Activated T-helper 17 cell treated with anti-CD3 and anti-CD28 coated beads, Interleukin-2, amount 50 U/mL, for 72 hours (primary cell): ENCODE results near the gene NRXN3. TPM values are rescaled to one million over a fixed set of nuclear protein-coding genes. Genes with fewer than 3 reads are reported as not detected.

ENCODE experiments used
- ATAC-seq: fragments of 150-1000 bp; cut with Tn5 transposase; replicated peaks from 2 replicates; pipeline ENCODE4 v1.10.0; 2021; ENCODE audit warnings: mild to moderate bottlenecking, moderate library complexity
- H3K27ac Mint-ChIP-seq: one replicate; pipeline ENCODE4 v1.8.0; 2022; ENCODE audit warnings: mixed read lengths
- H3K27me3 Mint-ChIP-seq: one replicate; pipeline ENCODE4 v1.8.0; 2022; ENCODE audit warnings: mixed read lengths
- H3K36me3 Mint-ChIP-seq: one replicate; pipeline ENCODE4 v1.8.0; 2022; ENCODE audit warnings: low read depth, mild to moderate bottlenecking, mixed read lengths
- H3K4me1 Mint-ChIP-seq: one replicate; pipeline ENCODE4 v1.8.0; 2022; ENCODE audit warnings: mixed read lengths
- H3K4me3 Mint-ChIP-seq: one replicate; pipeline ENCODE4 v1.8.0; 2022; ENCODE audit warnings: mild to moderate bottlenecking, mixed read lengths
- H3K9me3 Mint-ChIP-seq: one replicate; pipeline ENCODE4 v1.8.0; 2022; ENCODE audit warnings: mixed read lengths
- total RNA-seq, 2 donors: library from RNA; stranded (reverse); gene quantifications; one replicate each; pipeline ENCODE4 v1.2.3, GENCODE V29; 2022

Gene NRXN3
- total RNA-seq, 2 donors from 2014 or later, result not detected

GRCh38 chr14:79021766-79022165 lies 851.6 kb downstream of the NRXN3 start:
- Mint-ChIP-seq H3K4me1 (no peaks in the 10 kb centered on the region), H3K27me3 (peaks cover 6% of the 10 kb centered on the region), H3K36me3 (no peaks in the 10 kb centered on the region), H3K4me3 (no peak overlapping the region), H3K9me3 (peaks cover 5% of the 10 kb centered on the region), H3K27ac (no peak overlapping the region)
- ATAC-seq, result no peak

GRCh38 chr14:79027138-79027537 lies 857.0 kb downstream of the NRXN3 start:
- Mint-ChIP-seq H3K27ac (no peak overlapping the region), H3K36me3 (no peaks in the 10 kb centered on the region), H3K4me1 (no peaks in the 10 kb centered on the region), H3K27me3 (no peaks in the 10 kb centered on the region), H3K4me3 (no peak overlapping the region), H3K9me3 (peaks cover 9% of the 10 kb centered on the region)
- ATAC-seq, result no peak

- H3K27ac Mint-ChIP-seq, result no peak overlapping the region
- no peak for ATAC-seq
- no peaks in the 10 kb centered on the region for H3K27me3 Mint-ChIP-seq
- H3K4me3 Mint-ChIP-seq, result no peak overlapping the region
- H3K4me1 Mint-ChIP-seq, result no peaks in the 10 kb centered on the region
- H3K9me3 Mint-ChIP-seq, result peaks cover 9% of the 10 kb centered on the region
- H3K36me3 Mint-ChIP-seq, result no peaks in the 10 kb centered on the region
Measured at GRCh38 chr14:79028281-79028680, 858.1 kb downstream of the NRXN3 start.

GRCh38 chr14:79036441-79036840 lies 866.3 kb downstream of the NRXN3 start:
- H3K9me3 Mint-ChIP-seq, result peaks cover 13% of the 10 kb centered on the region
- H3K27ac Mint-ChIP-seq, result no peak overlapping the region
- H3K4me1 Mint-ChIP-seq, result no peaks in the 10 kb centered on the region
- no peaks in the 10 kb centered on the region for H3K36me3 Mint-ChIP-seq
- H3K4me3 Mint-ChIP-seq, result no peak overlapping the region
- H3K27me3 Mint-ChIP-seq, result no peaks in the 10 kb centered on the region
- no peak for ATAC-seq

- Mint-ChIP-seq H3K4me3 (no peak overlapping the region), H3K27me3 (no peaks in the 10 kb centered on the region), H3K9me3 (peaks cover 13% of the 10 kb centered on the region), H3K27ac (no peak overlapping the region), H3K36me3 (no peaks in the 10 kb centered on the region), H3K4me1 (no peaks in the 10 kb centered on the region)
- no peak for ATAC-seq
Measured at GRCh38 chr14:79037106-79037505, 866.9 kb downstream of the NRXN3 start.

- H3K4me1 Mint-ChIP-seq, result no peaks in the 10 kb centered on the region
- no peak overlapping the region for H3K4me3 Mint-ChIP-seq
- H3K9me3 Mint-ChIP-seq, result peaks cover 13% of the 10 kb centered on the region
- ATAC-seq, result no peak
- H3K27ac Mint-ChIP-seq, result no peak overlapping the region
- H3K27me3 Mint-ChIP-seq, result no peaks in the 10 kb centered on the region
- H3K36me3 Mint-ChIP-seq, result no peaks in the 10 kb centered on the region
Measured at GRCh38 chr14:79037593-79037992, 867.4 kb downstream of the NRXN3 start.

- ATAC-seq, result no peak
- Mint-ChIP-seq H3K4me3 (no peak overlapping the region), H3K9me3 (peaks cover 13% of the 10 kb centered on the region), H3K36me3 (no peaks in the 10 kb centered on the region), H3K4me1 (no peaks in the 10 kb centered on the region), H3K27ac (no peak overlapping the region), H3K27me3 (no peaks in the 10 kb centered on the region)
Measured at GRCh38 chr14:79040790-79041189, 870.6 kb downstream of the NRXN3 start.

- no peak for ATAC-seq
- H3K27ac Mint-ChIP-seq, result no peak overlapping the region
- no peaks in the 10 kb centered on the region for H3K36me3 Mint-ChIP-seq
- no peaks in the 10 kb centered on the region for H3K27me3 Mint-ChIP-seq
- H3K4me1 Mint-ChIP-seq, result no peaks in the 10 kb centered on the region
- no peak overlapping the region for H3K4me3 Mint-ChIP-seq
- H3K9me3 Mint-ChIP-seq, result peaks cover 13% of the 10 kb centered on the region
Measured at GRCh38 chr14:79043194-79043889, 873.2 kb downstream of the NRXN3 start.

GRCh38 chr14:79044894-79045624 lies 874.9 kb downstream of the NRXN3 start:
- no peaks in the 10 kb centered on the region for H3K36me3 Mint-ChIP-seq
- H3K27me3 Mint-ChIP-seq, result no peaks in the 10 kb centered on the region
- ATAC-seq, result no peak
- peaks cover 8% of the 10 kb centered on the region for H3K9me3 Mint-ChIP-seq
- H3K4me1 Mint-ChIP-seq, result no peaks in the 10 kb centered on the region
- no peak overlapping the region for H3K4me3 Mint-ChIP-seq
- H3K27ac Mint-ChIP-seq, result no peak overlapping the region

- Mint-ChIP-seq H3K27ac (no peak overlapping the region), H3K9me3 (no peaks in the 10 kb centered on the region), H3K4me1 (no peaks in the 10 kb centered on the region), H3K27me3 (no peaks in the 10 kb centered on the region), H3K36me3 (no peaks in the 10 kb centered on the region), H3K4me3 (no peak overlapping the region)
- ATAC-seq, result no peak
Measured at GRCh38 chr14:79050787-79051727, 880.9 kb downstream of the NRXN3 start.

- H3K9me3 Mint-ChIP-seq, result no peaks in the 10 kb centered on the region
- H3K36me3 Mint-ChIP-seq, result no peaks in the 10 kb centered on the region
- no peak overlapping the region for H3K4me3 Mint-ChIP-seq
- no peaks in the 10 kb centered on the region for H3K4me1 Mint-ChIP-seq
- ATAC-seq, result no peak
- H3K27me3 Mint-ChIP-seq, result no peaks in the 10 kb centered on the region
- H3K27ac Mint-ChIP-seq, result no peak overlapping the region
Measured at GRCh38 chr14:79051742-79052141, 881.6 kb downstream of the NRXN3 start.

- Mint-ChIP-seq H3K9me3 (peaks cover 8% of the 10 kb centered on the region), H3K27ac (no peak overlapping the region)
- ATAC-seq, result no peak
Measured at GRCh38 chr14:79056879-79057278, 886.7 kb downstream of the NRXN3 start.

GRCh38 chr14:79057333-79057732 lies 887.2 kb downstream of the NRXN3 start:
- no peak for ATAC-seq
- Mint-ChIP-seq H3K36me3 (no peaks in the 10 kb centered on the region), H3K9me3 (peaks cover 8% of the 10 kb centered on the region), H3K27me3 (no peaks in the 10 kb centered on the region), H3K27ac (no peak overlapping the region), H3K4me1 (no peaks in the 10 kb centered on the region), H3K4me3 (no peak overlapping the region)

More at GRCh38 chr14:79056879-79057278, 886.7 kb downstream of the NRXN3 start:
- no peaks in the 10 kb centered on the region for H3K4me1 Mint-ChIP-seq
- no peaks in the 10 kb centered on the region for H3K27me3 Mint-ChIP-seq
- no peak overlapping the region for H3K4me3 Mint-ChIP-seq
- H3K36me3 Mint-ChIP-seq, result no peaks in the 10 kb centered on the region

- Mint-ChIP-seq H3K27ac (no peak overlapping the region), H3K27me3 (no peaks in the 10 kb centered on the region), H3K9me3 (peaks cover 7% of the 10 kb centered on the region), H3K36me3 (no peaks in the 10 kb centered on the region), H3K4me1 (no peaks in the 10 kb centered on the region), H3K4me3 (no peak overlapping the region)
- ATAC-seq, result no peak
Measured at GRCh38 chr14:79062226-79062625, 892.1 kb downstream of the NRXN3 start.
